ENCODE data around the gene REPS1.

DNA sequence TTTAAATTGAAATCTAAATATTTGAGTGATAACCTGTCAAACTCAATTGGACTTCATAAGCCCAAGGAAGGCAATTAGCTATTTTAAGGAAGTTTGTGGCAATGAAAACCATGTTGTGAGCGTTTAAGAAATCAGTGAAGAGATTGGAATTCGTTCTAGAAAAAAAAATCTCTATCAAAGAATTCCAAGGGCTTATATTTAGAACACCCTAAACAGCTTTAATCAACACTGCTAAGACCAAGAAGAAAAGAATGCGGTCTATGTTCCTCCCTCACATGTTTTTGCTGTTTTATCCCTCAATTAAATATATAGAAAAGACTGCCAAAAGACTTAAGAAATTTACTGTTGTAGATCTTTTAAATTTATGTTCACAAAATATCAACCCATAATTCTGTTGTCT, 23.9 kb upstream of the REPS1 start:
- TF ChIP-seq NR2F6 (IDR thresholded peaks at IDR 0.05) (no peak), NR2F6 (CRISPR knock-in tag; IDR thresholded peaks at IDR 0.05) (no peak), ZNF761 (CRISPR knock-in tag; conservative IDR thresholded peaks at IDR 0.05) (no peak), RNF2 (conservative IDR thresholded peaks at IDR 0.05; ENCODE audit: low read depth) (no peak), RAD21 (CRISPR knock-in tag; IDR thresholded peaks at IDR 0.05) (no peak), EP300 (IDR thresholded peaks at IDR 0.05; ENCODE audit: low read depth in 2 of 2, low read length in 2 of 2) (no peak), EP300 (CRISPR knock-in tag; IDR thresholded peaks at IDR 0.05; ENCODE audit: borderline replicate concordance) (no peak), NR3C1 (CRISPR knock-in tag; IDR thresholded peaks at IDR 0.05) (no peak), NFE2L1 (CRISPR knock-in tag; IDR thresholded peaks at IDR 0.05; ENCODE audit: borderline replicate concordance) (no peak), KDM1A (CRISPR knock-in tag; IDR thresholded peaks at IDR 0.05) (no peak), BCL6 (CRISPR knock-in tag; IDR thresholded peaks at IDR 0.05) (no peak), PTBP1 (IDR thresholded peaks at IDR 0.05; ENCODE audit: low read depth, low read length, poor library complexity, severe bottlenecking) (no peak)
- TF ChIP-seq, protein P1, sequence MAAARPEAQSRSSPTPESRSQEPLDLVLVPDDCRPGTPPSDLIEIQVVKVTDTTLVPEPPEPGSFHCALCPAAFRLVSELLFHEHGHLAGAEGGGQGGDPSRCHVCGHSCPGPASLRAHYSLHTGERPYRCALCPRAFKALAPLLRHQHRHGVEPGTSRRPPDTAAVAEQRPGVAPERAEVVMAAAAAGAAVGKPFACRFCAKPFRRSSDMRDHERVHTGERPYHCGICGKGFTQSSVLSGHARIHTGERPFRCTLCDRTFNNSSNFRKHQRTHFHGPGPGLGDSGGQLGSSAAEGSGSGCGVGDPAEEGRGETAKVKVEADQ (CRISPR knock-in tag; IDR thresholded peaks at IDR 0.05; ENCODE audit: borderline replicate concordance): no peak
- TF ChIP-seq, protein P2, sequence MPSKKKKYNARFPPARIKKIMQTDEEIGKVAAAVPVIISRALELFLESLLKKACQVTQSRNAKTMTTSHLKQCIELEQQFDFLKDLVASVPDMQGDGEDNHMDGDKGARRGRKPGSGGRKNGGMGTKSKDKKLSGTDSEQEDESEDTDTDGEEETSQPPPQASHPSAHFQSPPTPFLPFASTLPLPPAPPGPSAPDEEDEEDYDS (CRISPR knock-in tag; IDR thresholded peaks at IDR 0.05): no peak
